IMR-90 (cell line): Measurements from ENCODE around the gene ZNF443. TPM values are rescaled to one million over a fixed set of nuclear protein-coding genes. Genes with fewer than 3 reads are reported as not detected.

ENCODE experiments used
- ATAC-seq: fragments of 200-7000 bp; cut with Tn5 transposase; 2 replicates; pipeline ENCODE4 v1.9.1; 2020; ENCODE audit warnings: low read depth, mild to moderate bottlenecking, moderate library complexity
- BruUV-seq: library from RNA; stranded (reverse); fragments of 400-500 nt; replicated peaks from 2 replicates; lab custom pipeline; 2021; lab: Mats Ljungman, UMichigan
- CTCF ChIA-PET: fragments of 300-600 bp; formaldehyde crosslinking; extraction: SDS; loops from one replicate; lab custom pipeline; 2021; ENCODE audit warnings: antibody characterized with exemption; lab: Yijun Ruan, JAX
- POLR2A ChIA-PET: fragments of 300-600 bp; sonication (Branson Sonifier 250); formaldehyde crosslinking; loops from one replicate; lab custom pipeline; 2022; ENCODE audit warnings: antibody characterized with exemption; ENCODE audit not compliant: unreplicated experiment; lab: Charles Lee
- DNase-seq: peaks from one replicate; pipeline ENCODE4 v3.0.0; 2013
- H2AFZ ChIP-seq: replicated peaks from 2 replicates; pipeline ENCODE3; 2013; ENCODE audit warnings: low read length, mild to moderate bottlenecking; ENCODE audit not compliant: poor library complexity
- H2AK5ac ChIP-seq: 2 replicates; pipeline ENCODE4 v1.6.1; 2013; ENCODE audit warnings: low read depth, low read length, inconsistent platforms
- H2AK9ac ChIP-seq: replicated peaks from 2 replicates; pipeline ENCODE3; 2013; ENCODE audit warnings: mild to moderate bottlenecking, low read depth, low read length, moderate library complexity; ENCODE audit not compliant: poor library complexity
- H2BK120ac ChIP-seq: 2 replicates; pipeline ENCODE4 v1.6.1; 2013; ENCODE audit warnings: low read depth, low read length, inconsistent platforms
- H2BK15ac ChIP-seq: 3 replicates; pipeline ENCODE4 v1.6.1; 2013; ENCODE audit warnings: low read depth, low read length, inconsistent platforms
- H2BK20ac ChIP-seq: 2 replicates; pipeline ENCODE4 v1.6.1; 2013; ENCODE audit warnings: low read depth, mild to moderate bottlenecking, inconsistent platforms, low read length, moderate library complexity
- H2BK5ac ChIP-seq: 2 replicates; pipeline ENCODE4 v1.6.1; 2013; ENCODE audit warnings: mild to moderate bottlenecking, low read depth, low read length, inconsistent platforms; ENCODE audit not compliant: poor library complexity, severe bottlenecking
- H3K14ac ChIP-seq: replicated peaks from 2 replicates; pipeline ENCODE4 v1.6.1; 2013; ENCODE audit warnings: low read depth, low read length, inconsistent platforms
- H3K18ac ChIP-seq: 2 replicates; pipeline ENCODE4 v1.6.1; 2013; ENCODE audit warnings: low read depth, low read length, control low read depth
- H3K23ac ChIP-seq: 2 replicates; pipeline ENCODE4 v1.6.1; 2013; ENCODE audit warnings: low read depth, low read length, inconsistent platforms
- H3K27ac ChIP-seq: 2 replicates; pipeline ENCODE4 v1.5.1; 2013; ENCODE audit warnings: mild to moderate bottlenecking, control low read depth, low read length; ENCODE audit not compliant: insufficient read depth
- H3K27me3 ChIP-seq: 2 replicates; pipeline ENCODE4 v1.6.1; 2013; ENCODE audit warnings: low read length; ENCODE audit not compliant: control insufficient read depth, insufficient read depth
- H3K36me3 ChIP-seq: 2 replicates; pipeline ENCODE4 v1.6.1; 2013; ENCODE audit warnings: low read length, mixed read lengths; ENCODE audit not compliant: control insufficient read depth, insufficient read depth
- H3K4ac ChIP-seq: 2 replicates; pipeline ENCODE4 v1.6.1; 2013; ENCODE audit warnings: low read depth, low read length, inconsistent platforms
- H3K4me1 ChIP-seq: 2 replicates; pipeline ENCODE4 v1.6.1; 2013; ENCODE audit warnings: low read length, mixed read lengths; ENCODE audit not compliant: control insufficient read depth, insufficient read depth
- H3K4me2 ChIP-seq: 2 replicates; pipeline ENCODE4 v1.6.1; 2013; ENCODE audit warnings: low read depth, mild to moderate bottlenecking, control low read depth, low read length, moderate library complexity
- H3K4me3 ChIP-seq: 2 replicates; pipeline ENCODE4 v1.5.1; 2013; ENCODE audit warnings: low read depth, mild to moderate bottlenecking, control low read depth, low read length, moderate library complexity; ENCODE audit not compliant: insufficient read depth
- H3K56ac ChIP-seq: 2 replicates; pipeline ENCODE4 v1.6.1; 2013; ENCODE audit warnings: low read length, inconsistent platforms; ENCODE audit not compliant: insufficient read depth; ENCODE audit errors: extremely low read depth
- H3K79me1 ChIP-seq, 2 experiments: 2 replicates each; pipeline ENCODE4 v1.6.1; 2013; ENCODE audit warnings: low read length in 2 of 2, inconsistent platforms in 1 of 2, low read depth in 1 of 2
- H3K9ac ChIP-seq: 2 replicates; pipeline ENCODE4 v1.6.1; 2013; ENCODE audit warnings: low read depth, low read length, control low read depth
- H3K9me1 ChIP-seq: 2 replicates; pipeline ENCODE4 v1.6.1; 2013; ENCODE audit warnings: low read length, inconsistent platforms; ENCODE audit not compliant: insufficient read depth
- H3K9me3 ChIP-seq: 2 replicates; pipeline ENCODE4 v1.6.1; 2013; ENCODE audit warnings: low read length; ENCODE audit not compliant: control insufficient read depth, insufficient read depth
- H4K20me1 ChIP-seq: 2 replicates; pipeline ENCODE4 v1.6.1; 2013; ENCODE audit warnings: low read length, inconsistent platforms; ENCODE audit not compliant: insufficient read depth
- H4K5ac ChIP-seq: 2 replicates; pipeline ENCODE4 v1.6.1; 2013; ENCODE audit warnings: mild to moderate bottlenecking, low read depth, low read length, control low read depth
- H4K8ac ChIP-seq, 2 experiments: 2 replicates each; pipeline ENCODE4 v1.6.1; 2013; ENCODE audit warnings: low read depth in 2 of 2, low read length in 2 of 2, control low read depth in 1 of 2, inconsistent platforms in 1 of 2
- H4K91ac ChIP-seq: 2 replicates; pipeline ENCODE4 v1.6.1; 2013; ENCODE audit warnings: low read depth, low read length, inconsistent platforms; ENCODE audit not compliant: insufficient read depth
- POLR2A ChIP-seq: IDR thresholded peaks from 2 replicates; pipeline ENCODE4 v1.6.1; 2012; ENCODE audit warnings: mild to moderate bottlenecking, low read depth, low read length
- WGBS, 2 experiments: methylation state at CpG; one replicate each; pipeline versions ENCODE4 v1.1.5 to v1.1.7; 2013; ENCODE audit warnings: missing lambda C conversion rate in 2 of 2; ENCODE audit not compliant: insufficient read length in 1 of 2; ENCODE audit errors: extremely low coverage in 2 of 2; 5-methylcytosine and 5-hydroxymethylcytosine counted together
- dilution Hi-C: fragments of 300-500 bp; cut with HindIII; formaldehyde crosslinking; loops from one replicate; pipeline ENCODE4 v1.14.3; 2018; ENCODE audit warnings: low sequenced_read_pairs; ENCODE audit not compliant: unreplicated experiment
- in situ Hi-C: fragments of 300-500 bp; cut with MboI; formaldehyde crosslinking; loops from 3 replicates; pipeline ENCODE4 v1.14.3; 2019; ENCODE audit warnings: low sequenced_read_pairs, inconsistent platforms, mixed read lengths
- intact Hi-C: fragments of 100-400 bp; cut with micrococcal nuclease; formaldehyde crosslinking; loops from 2 replicates; pipeline ENCODE4 v1.10.0; 2022
- polyA plus RNA-seq, 3 experiments: library from polyadenylated mRNA; depleted of rRNA; stranded (reverse); fragments of >200 nt; gene quantifications; 2 replicates each; pipeline ENCODE4 v1.2.3, GENCODE V29; 2012; ENCODE audit warnings: low replicate concordance in 1 of 3
- total RNA-seq: library from RNA; depleted of rRNA; stranded (reverse); fragments of >200 nt; gene quantifications from 2 replicates; pipeline ENCODE4 v1.2.3, GENCODE V29; 2012
- TF ChIP-seq, protein P1 (sequence below): conservative IDR thresholded peaks from 2 replicates; pipeline ENCODE4 v1.5.1; 2012; ENCODE audit warnings: mild to moderate bottlenecking, low read depth, low read length, improper control_type of control experiment

Gene ZNF443
- total and polyA plus RNA-seq, 2 of the 4 experiments (the other 2 are of a cell fraction): 0.79 to 3.2 TPM

DNA sequence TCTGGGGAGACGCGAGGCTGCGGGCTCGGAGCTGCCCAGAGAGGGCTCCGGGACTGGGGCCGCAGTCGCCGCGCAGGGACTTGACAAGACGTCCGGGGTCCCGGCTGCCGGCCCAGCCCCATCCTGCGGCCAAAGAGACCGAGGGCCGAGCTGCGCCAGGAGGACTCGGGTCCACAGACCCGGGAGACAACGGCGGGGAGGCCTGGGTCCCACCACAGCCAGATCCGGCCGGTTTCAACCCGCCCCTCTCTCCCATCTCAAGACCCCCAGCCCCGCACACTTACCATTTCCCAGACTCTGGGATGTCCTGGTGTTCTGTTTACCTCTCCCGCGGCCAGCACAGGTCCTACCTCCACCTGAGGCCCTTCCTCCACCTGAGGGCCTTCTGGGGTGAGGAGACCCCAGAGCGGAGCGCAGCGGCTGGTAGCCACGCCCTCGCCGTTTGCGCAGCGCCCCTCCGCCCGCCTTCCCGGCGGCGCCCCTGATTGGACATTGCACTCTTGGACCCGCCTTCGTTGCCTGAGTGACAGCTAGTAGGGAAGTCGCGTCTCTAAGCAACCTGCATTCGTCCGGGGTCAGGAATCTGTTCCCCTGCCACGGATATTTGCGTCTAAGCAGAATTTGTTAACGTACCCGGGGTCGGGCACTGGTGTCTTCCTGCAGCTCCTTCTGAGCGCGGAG, 43.7 kb upstream of the ZNF443 start, which contains the start of gene ZNF709:
ZNF709 (minus strand) TSS at position 446 of the 681 bp plus-strand sequence; CDS start at position 287, 159 bp downstream.
- no peak within 1 kb of the TSS for H2BK120ac ChIP-seq
- peak; percentile 99 for ATAC-seq
- TF ChIP-seq, protein P1, sequence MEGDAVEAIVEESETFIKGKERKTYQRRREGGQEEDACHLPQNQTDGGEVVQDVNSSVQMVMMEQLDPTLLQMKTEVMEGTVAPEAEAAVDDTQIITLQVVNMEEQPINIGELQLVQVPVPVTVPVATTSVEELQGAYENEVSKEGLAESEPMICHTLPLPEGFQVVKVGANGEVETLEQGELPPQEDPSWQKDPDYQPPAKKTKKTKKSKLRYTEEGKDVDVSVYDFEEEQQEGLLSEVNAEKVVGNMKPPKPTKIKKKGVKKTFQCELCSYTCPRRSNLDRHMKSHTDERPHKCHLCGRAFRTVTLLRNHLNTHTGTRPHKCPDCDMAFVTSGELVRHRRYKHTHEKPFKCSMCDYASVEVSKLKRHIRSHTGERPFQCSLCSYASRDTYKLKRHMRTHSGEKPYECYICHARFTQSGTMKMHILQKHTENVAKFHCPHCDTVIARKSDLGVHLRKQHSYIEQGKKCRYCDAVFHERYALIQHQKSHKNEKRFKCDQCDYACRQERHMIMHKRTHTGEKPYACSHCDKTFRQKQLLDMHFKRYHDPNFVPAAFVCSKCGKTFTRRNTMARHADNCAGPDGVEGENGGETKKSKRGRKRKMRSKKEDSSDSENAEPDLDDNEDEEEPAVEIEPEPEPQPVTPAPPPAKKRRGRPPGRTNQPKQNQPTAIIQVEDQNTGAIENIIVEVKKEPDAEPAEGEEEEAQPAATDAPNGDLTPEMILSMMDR: no peak
- TF ChIP-seq POLR2A: 0 out of 2 replicates have a peak, but pooled peaks have one; percentile 19
- peaks cover 6% of the 10 kb centered on the region for H3K4me1 ChIP-seq
- intact Hi-C loops (no loop called here), in situ Hi-C loops (no loop called here), dilution Hi-C loops (no loop called here)
- H4K5ac ChIP-seq: peak within 1 kb of the TSS; percentile 72
- H3K9ac ChIP-seq: peak within 1 kb of the TSS; percentile 90
- H3K27me3 ChIP-seq: no peaks in the 10 kb centered on the region
- no TSS peak for BruUV-seq
- H2BK5ac ChIP-seq: peak within 1 kb of the TSS; percentile 56
- no peak within 1 kb of the TSS for H3K56ac ChIP-seq
- peak within 1 kb of the TSS; percentile 95 for H2AFZ ChIP-seq
- H2BK15ac ChIP-seq: no peak within 1 kb of the TSS
- H4K20me1 ChIP-seq: no peaks in the 10 kb centered on the region; the same call in 1 of the 2 replicates
- H3K18ac ChIP-seq: peak within 1 kb of the TSS; percentile 36; the same call in 1 of the 2 replicates
- 0% methylated on average over 33 of the region's 53 CpGs; no CpG with 5 or more reads in 1 of the 2 experiments for WGBS, 2 experiments
- peak within 1 kb of the TSS; percentile 42 to 85 for H4K8ac ChIP-seq
- H3K79me1 ChIP-seq: peaks cover 21 to 24% of the 10 kb centered on the region in 2 experiments
- H3K27ac ChIP-seq: peak within 1 kb of the TSS; percentile 83
- ChIA-PET CTCF (interaction anchor here (0.5 to 1.0 kb wide), 2 partner anchors 11 to 736 kb away, joined by 3 to 4 read pairs; no protein-coding TSS in a partner anchor), POLR2A (no interaction called here)
- peak within 1 kb of the TSS; percentile 88 for H3K4me3 ChIP-seq
- peak within 1 kb of the TSS; percentile 54; the same call in 1 of the 2 replicates for H3K4ac ChIP-seq
- H3K9me1 ChIP-seq: 0 out of 2 replicates have a peak, but pooled peaks cover 4% of the 10 kb centered on the region
- H4K91ac ChIP-seq: no peak within 1 kb of the TSS
- no peak within 1 kb of the TSS for H2BK20ac ChIP-seq
- H3K9me3 ChIP-seq: no peaks in the 10 kb centered on the region; the same call in 1 of the 2 replicates
- peak within 1 kb of the TSS; percentile 54; the same call in 1 of the 2 replicates for H3K23ac ChIP-seq
- no peak within 1 kb of the TSS for H2AK9ac ChIP-seq
- peak within 1 kb of the TSS; percentile 69; the same call in 1 of the 2 replicates for H3K14ac ChIP-seq
- H3K36me3 ChIP-seq: no peaks in the 10 kb centered on the region
- H3K4me2 ChIP-seq: peak within 1 kb of the TSS; percentile 96
- DNase-seq: peak; percentile 77
- no peak within 1 kb of the TSS for H2AK5ac ChIP-seq
